LHCN-M2 (cell line): ENCODE measurements around the gene ZNF536. TPM values are rescaled to one million over a fixed set of nuclear protein-coding genes. Genes with fewer than 3 reads are reported as not detected.

Experiments used
- DNase-seq: peaks from one replicate; pipeline ENCODE4 v3.0.0-alpha.2; 2012; ENCODE audit warnings: low read depth
- polyA plus RNA-seq: library from polyadenylated mRNA; unstranded; fragments of >200 nt; gene quantifications from one replicate; pipeline ENCODE4 v1.2.1, GENCODE V29; 2012; ENCODE audit warnings: missing spikeins
- total RNA-seq: library from RNA; depleted of rRNA; stranded (reverse); fragments of >200 nt; gene quantifications from 2 replicates; pipeline ENCODE4 v1.2.3, GENCODE V29; 2014; rRNA removed

ZNF536 gene
- not detected in 2 replicates for total RNA-seq
- not detected for polyA plus RNA-seq

DNA sequence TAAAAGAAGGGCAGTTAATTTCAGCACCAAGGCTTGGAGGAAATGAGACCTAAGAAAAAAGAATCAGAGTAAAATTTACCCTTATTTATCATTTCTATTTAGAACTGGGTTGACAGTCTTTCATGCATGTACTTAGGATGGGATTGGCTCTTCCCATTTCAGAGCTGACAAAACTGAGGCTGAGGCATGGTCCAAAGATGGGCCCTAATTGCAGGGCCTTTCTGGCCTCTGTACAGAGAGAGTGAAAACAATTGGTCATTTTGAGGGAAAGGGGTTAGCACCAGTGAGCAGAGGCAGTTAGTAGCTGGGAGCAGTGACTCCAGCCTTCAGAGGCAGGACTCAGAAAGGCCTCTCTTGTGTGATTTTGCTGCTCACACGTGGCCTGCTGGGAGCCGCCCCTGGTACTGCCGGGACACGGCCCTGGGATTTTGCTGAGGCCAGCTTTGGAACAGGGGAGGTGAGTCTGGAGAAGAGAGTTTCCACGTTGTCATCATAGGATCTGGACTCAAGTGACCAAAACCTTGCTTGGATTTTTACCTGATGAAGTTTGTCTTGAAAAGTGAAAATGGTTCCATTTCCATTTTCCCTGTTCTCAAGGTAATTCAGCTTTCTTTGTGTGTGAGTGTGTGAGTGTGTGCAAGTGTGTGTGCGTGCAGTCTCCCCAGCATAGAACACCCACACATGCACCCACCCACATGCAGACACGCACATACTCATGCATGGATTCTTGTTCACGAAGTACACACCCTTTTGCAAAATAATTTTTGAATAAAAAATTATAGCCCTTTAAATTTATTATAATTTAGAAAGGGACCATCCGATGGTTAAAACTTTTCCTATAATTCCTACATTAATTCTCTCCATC lies at the start of gene ZNF536:
TSS of gene ZNF536 (plus strand) at position 425 of the 865 bp plus-strand sequence. CDS start 71,179 bp downstream, outside the sequence.
- DNase-seq = no peak

DNA sequence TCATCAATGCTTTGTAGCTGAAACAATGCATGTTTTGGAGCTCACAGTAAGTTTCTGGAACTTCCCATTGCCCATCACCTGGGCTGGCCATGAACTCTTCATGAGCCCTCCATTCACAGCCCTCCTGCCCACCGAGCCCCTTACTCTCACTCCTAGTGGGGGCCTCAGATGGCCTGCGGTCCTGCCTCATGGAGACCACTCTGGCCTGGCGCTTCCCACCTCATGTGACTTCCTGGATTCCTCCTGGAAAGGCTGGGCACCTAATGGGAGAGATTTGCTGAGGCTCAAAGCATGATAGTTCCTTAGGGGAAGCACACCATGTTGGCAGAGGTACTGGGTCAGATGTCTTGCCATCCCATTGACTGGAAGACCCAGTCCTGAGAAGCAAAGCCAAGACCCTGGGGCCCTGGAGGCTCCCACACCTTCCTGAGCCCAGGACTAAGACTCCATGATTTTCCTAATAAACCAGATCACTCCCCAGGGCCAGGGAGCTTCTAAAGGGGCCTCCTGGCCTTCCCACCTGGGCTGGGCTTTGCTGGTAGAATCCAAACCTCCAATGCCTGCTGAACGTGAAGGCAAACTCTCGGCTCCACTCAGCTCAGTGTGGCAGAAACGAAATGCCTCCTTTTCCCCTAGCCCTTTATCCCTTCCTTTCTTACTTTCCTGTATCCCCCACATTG lies 49.4 kb upstream of the ZNF536 start:
- no peak for DNase-seq

DNA sequence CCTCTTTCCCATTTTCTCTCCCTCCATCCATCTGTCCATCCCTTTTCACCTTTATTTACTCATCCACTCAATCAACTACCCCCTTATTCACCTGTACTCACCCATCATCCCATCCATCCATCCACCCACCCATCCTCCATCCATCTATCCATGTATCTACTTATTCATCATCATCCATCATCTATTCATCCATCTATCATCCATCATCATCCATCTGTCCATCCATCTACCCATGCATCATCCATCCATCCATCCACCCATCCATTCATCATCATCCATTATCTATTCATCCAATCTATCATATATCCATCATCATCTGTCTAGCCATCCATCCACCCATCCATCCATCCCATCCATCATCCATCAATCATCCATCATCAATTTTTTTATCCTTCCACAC lies 48.3 kb upstream of the ZNF536 start:
- no peak for DNase-seq

DNA sequence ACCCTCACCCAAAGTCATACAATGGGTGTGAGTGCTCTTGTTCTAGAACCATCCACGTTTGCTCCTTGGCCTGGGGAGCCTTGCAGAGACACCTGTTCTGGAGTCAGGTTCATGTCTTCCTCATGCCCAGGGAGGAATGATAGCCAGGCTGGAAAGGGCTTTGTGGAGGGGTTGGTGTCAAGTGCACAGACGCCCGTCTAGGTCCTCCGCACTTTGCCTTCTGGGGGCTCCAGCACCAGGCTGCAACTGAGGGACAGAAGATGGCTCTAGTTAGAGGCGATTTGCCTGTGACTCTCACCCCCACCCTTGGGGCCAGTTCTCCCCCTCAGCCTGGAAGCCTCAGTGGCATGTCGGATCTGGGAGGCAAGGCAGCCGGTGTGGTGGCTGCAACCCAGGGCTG lies 47.2 kb upstream of the ZNF536 start:
- DNase-seq = no peak

DNA sequence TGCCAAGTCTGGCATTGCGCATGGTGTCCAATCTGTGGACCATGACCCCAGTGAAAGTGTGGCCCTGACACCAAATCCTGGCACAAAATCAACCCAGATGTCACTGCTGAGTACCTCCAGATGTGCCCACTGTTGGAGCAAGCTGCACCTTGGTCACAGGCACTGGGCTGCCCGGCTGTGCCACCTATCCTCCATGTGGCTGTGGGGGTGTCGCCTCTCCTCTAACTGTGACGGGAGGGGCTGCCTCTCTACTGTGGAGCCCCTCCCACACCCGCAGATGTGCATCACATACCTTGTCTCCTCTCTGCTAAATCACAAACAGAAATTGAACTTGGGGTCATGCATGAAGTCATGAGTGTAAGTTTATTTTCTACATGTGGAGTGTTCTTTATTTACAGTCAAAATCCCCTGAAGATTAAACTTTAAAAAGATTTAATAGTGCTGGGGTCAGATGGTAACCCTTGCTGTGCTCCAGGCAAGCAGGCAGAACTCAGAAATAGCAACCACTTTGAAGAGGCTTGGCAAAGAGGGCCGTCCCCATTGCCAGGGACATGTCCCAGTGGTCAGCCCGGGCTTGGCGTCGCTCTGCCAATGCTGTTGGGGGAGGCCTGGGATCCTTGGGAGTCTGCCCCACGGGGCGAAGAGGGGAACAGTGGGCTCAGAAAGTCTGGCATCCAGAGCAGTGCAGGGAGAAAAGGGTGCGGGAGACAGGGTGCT lies 46.4 kb upstream of the ZNF536 start:
- DNase-seq = no peak

- no peak for DNase-seq
These were observed 45.8 kb upstream of the ZNF536 start for GRCh38 chr19:30326393-30326710.

DNA sequence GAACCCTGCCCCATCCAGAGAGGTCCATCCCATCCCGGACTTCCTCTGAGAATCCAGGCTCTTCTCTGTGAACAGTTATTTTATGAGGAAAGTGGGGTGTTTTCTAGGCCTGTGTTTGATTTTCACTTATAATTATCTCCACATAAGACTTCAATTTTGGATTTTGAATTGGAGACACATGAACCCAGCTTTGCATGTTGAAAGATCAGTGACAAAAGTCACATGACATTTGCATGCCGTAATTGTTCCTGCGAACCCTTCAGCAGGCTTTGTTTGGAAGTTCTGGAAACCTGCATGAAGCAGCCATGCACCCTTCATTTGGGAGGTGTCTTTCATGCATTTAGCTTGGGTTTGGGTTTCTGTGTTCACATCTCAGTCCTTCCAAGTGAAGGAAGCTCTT lies 44.9 kb upstream of the ZNF536 start:
- DNase-seq = no peak

DNA sequence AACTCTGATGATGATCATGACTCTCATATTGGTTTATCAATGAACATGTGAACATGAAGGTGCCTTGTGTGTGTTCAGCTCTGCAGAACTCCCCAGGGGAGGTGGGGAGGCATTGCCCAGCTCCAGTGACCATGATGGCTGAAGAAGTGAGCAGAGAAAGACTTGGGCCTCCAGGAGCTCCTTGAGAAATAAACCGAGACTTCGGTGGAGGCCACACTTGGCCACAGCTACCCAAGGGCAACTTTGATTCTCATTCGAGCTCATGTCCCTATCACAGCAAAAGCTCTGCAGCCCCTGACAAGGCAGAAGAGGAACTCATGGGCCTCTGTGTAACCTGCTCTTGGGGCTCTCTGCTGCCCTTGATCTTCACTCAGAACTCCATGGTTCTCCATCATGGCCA lies 44.1 kb upstream of the ZNF536 start:
- DNase-seq = no peak

- no peak for DNase-seq
These were observed 41.9 kb upstream of the ZNF536 start for GRCh38 chr19:30330266-30330665.

DNA sequence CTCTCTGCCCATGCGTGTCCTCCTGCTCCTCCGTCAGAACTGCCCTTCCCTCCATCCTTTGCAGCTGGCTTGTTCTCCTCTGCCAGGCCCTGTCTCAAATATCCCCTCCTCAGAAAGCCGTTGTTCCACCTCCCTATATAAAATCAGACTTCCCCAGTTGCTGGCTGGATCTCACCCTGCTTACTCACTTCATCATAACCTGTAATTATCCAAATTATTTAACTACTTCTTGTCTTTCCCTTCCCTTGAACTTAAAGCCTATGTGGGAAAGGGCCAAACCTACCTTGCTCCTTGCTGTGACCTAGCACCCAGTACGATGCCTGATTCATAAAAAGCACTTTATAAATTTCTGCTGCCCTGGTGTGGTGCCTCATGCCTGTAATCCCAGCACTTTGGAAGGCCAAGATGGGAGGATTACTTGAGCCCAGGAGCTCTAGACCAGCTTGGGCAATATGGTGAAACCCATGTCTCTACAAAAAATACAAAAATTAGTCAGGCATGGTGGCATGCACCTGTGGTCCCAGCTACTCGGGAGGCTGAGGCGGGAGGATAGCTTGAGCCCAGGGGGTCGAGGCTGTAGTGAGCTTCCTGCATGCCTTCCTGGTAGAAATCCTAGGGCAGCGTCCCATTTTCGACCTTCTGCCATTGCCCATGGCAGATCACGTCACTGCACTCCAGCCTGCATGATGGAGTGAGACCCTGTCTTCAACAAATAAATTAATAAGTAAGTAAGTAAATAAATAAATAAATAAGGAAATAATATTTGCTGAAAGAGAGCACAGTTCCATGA lies 39.5 kb upstream of the ZNF536 start:
- no peak for DNase-seq

GRCh38 chr19:30333291-30334065 lies 38.7 kb upstream of the ZNF536 start:
- no peak for DNase-seq

GRCh38 chr19:30334841-30335240 lies 37.3 kb upstream of the ZNF536 start:
- DNase-seq = no peak

DNA sequence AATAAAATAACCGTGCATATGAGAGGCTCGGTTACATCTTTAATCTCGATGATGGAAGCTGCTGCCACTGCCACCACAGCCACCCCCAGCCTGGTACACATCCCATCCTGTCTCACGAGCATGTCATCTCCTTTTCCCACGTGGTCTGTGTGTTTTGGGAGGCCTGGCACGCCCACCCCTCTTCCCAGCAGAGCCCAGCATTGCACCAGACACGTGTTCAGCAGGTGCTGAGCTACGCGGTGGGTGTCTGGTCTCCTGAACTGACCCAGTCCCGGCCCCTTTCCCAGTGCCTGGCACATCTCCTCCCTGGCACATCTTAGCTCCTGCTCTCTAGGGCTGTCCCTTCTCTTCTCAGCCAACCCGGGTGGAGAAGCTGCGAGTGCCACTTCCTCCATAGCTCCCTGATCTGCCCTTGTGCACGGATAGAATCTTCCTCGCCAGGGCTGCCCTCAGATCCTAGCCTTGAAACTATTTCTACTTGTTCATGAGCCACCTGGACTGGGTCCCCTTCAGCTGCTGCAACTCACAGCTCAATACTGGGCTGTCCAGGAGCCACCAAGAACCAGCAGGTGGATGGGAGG lies 36.8 kb upstream of the ZNF536 start:
- DNase-seq = no peak

GRCh38 chr19:30336290-30336689 lies 35.9 kb upstream of the ZNF536 start:
- no peak for DNase-seq

DNA sequence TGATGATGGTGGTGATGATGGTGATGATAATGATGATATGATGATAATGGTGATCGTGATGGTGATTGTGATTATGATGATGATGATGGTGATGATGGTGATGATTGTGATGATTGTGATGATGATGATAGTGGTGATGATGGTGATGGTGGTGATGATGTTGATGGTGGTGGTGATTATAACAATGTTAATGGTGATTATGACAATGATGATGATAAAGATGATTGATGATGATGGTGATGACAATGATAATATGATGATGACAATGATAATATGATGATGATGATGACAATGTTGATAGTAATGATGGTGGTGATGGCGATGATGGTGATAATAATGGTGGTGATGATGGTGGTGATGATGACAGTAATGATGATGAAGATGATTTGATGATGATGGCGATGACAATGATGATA lies 34.1 kb upstream of the ZNF536 start:
- no peak for DNase-seq

GRCh38 chr19:30338878-30339623 lies 33.1 kb upstream of the ZNF536 start:
- DNase-seq = no peak

DNA sequence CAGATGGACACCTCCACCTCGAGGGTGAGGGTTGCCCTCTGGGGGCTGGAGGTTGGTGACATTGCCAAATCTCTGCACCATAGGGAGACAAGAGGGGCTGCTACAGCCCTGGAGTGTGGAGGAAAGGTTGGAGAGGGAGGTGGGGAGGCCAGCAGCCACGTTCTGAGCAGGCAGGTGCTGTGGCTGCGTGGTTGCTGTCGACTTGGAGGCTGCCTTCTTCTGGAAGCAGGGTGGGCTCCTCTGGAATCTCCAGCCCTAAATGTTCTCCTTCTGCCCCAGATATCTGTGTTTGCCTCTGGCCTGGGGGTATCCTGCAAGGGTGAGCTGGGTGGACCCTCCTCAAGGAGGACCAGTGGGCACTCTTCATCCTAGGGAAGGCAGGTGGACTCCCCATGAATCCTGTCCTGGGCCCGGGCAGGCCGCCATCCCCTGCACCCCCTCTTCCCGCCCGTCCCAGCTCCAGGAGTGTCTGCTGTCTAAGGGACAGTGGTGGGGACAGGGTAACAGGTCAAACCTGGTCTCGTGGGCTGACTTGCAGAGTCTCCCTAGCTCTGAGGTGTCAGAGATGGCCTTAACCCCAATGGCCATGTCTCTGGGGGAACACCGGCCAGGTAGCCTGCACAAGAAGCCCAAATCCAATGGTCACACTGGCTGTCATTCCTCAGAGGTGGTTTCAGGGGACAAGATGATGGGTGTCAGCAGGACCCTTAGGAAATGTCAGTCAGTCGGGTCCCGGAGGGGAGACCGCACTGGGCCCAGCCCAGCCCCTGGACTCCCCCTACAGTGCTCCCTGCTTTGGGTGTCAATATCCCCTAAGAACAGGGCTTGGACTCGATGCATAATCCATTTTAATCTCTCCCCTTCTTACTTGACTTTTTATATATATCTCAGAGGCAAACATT lies 32.3 kb upstream of the ZNF536 start:
- DNase-seq = no peak

GRCh38 chr19:30340771-30341561 lies 31.2 kb upstream of the ZNF536 start:
- DNase-seq = no peak
